ENCODE results near the gene LAMTOR2. TPM values are rescaled to one million over a fixed set of nuclear protein-coding genes. Genes with fewer than 3 reads are reported as not detected.

LAMTOR2 gene
- total RNA-seq, 4 donors from 2014 or later: 66.8 to 79.3 (median 73.1) TPM

GRCh38 chr1:156042828-156043227 is 11.8 kb upstream of the LAMTOR2 start:
- TF ChIP-seq EP300 (IDR thresholded peaks at IDR 0.05): no peak
- TF ChIP-seq, protein P1, sequence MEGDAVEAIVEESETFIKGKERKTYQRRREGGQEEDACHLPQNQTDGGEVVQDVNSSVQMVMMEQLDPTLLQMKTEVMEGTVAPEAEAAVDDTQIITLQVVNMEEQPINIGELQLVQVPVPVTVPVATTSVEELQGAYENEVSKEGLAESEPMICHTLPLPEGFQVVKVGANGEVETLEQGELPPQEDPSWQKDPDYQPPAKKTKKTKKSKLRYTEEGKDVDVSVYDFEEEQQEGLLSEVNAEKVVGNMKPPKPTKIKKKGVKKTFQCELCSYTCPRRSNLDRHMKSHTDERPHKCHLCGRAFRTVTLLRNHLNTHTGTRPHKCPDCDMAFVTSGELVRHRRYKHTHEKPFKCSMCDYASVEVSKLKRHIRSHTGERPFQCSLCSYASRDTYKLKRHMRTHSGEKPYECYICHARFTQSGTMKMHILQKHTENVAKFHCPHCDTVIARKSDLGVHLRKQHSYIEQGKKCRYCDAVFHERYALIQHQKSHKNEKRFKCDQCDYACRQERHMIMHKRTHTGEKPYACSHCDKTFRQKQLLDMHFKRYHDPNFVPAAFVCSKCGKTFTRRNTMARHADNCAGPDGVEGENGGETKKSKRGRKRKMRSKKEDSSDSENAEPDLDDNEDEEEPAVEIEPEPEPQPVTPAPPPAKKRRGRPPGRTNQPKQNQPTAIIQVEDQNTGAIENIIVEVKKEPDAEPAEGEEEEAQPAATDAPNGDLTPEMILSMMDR (IDR thresholded peaks at IDR 0.05): no peak
- TF ChIP-seq POLR2A (IDR thresholded peaks at IDR 0.05): no peak
- TF ChIP-seq POLR2AphosphoS5 (IDR thresholded peaks at IDR 0.05): no peak
- Histone ChIP-seq H3K4me1 (no peaks in the 10 kb centered on the region), H3K36me3 (peaks cover 0 to 91% of the 10 kb centered on the region in 2 donors), H3K4me3 (no peak overlapping the region), H3K9me3 (no peaks in the 10 kb centered on the region), H3K27me3 (no peaks in the 10 kb centered on the region), H3K27ac (no peak overlapping the region)
- ATAC-seq: no peak
- WGBS, 2 donors (ENCODE audit: low coverage in 1 of 2): 92 to 93% methylated on average over 3 of the region's 3 CpGs

DNA sequence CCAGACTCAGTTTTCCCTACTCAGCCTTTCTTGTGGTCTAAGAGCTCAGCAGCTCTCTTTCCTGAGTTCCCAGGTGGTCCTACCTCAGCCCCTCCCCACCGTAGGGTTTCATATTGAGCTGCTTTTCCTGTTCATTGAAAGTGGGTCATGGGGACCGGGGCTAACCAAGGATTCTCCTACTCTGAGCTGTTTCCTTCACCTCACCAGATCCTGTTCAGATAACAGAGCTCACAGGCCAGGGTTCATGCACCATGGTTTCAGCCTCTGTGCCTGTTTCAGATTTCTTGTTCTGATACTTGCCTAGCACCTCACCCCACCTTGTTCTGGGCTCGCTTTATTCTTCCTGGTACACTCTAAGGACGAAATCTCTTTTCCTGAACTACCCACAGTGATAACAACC is 9.5 kb upstream of the LAMTOR2 start:
- H3K27me3 ChIP-seq: no peaks in the 10 kb centered on the region
- WGBS, 2 donors (ENCODE audit: low coverage in 1 of 2): 93 to 96% methylated on average over 3 to 4 of the region's 4 CpGs
- H3K36me3 ChIP-seq: peaks cover 0 to 91% of the 10 kb centered on the region in 2 donors
- H3K9me3 ChIP-seq: no peaks in the 10 kb centered on the region
- H3K27ac ChIP-seq: no peak overlapping the region
- H3K4me3 ChIP-seq: no peak overlapping the region
- ATAC-seq: no peak
- H3K4me1 ChIP-seq: no peaks in the 10 kb centered on the region
- no peak for TF ChIP-seq POLR2AphosphoS5 (IDR thresholded peaks at IDR 0.05)
- TF ChIP-seq EP300 (IDR thresholded peaks at IDR 0.05): no peak
- TF ChIP-seq, protein P1 (IDR thresholded peaks at IDR 0.05): no peak
- TF ChIP-seq POLR2A (IDR thresholded peaks at IDR 0.05): no peak

DNA sequence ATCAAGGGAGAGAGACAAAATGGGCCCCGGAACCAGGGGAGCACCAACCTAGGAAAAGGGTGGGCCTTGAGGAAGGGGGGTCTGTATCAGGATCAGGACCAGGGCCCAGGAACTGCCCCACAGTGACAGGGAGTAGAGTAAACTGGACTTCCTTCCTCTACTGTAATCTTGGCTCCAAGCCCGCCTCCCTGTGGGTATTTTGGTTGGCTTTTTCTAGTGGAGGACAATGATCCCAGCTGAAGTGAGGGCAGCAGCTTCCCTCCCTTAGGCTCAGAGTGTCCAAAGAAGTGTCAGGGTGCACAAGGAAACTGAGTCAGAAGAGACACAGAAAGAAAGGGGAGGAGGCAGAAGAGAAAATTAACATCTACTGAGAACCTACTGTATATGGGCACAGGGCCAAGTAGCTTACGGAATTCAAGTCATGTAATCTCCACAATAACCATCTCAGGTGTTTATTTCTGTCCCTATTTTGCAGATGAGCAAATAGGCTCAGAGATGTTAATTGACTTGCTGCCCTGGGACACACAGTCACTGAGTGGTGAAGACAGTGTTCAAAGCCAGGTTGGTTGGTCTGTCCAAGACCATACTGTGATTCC is 5.8 kb upstream of the LAMTOR2 start:
- H3K27ac ChIP-seq: no peak overlapping the region
- 60 to 67% methylated on average over 1 of the region's 3 CpGs for WGBS, 2 donors (ENCODE audit: low coverage in 1 of 2)
- H3K36me3 ChIP-seq: peaks cover 0 to 68% of the 10 kb centered on the region in 2 donors
- TF ChIP-seq POLR2A (IDR thresholded peaks at IDR 0.05) (no peak), EP300 (IDR thresholded peaks at IDR 0.05) (no peak), POLR2AphosphoS5 (IDR thresholded peaks at IDR 0.05) (no peak)
- TF ChIP-seq, protein P1 (IDR thresholded peaks at IDR 0.05): no peak
- peaks cover 0 to 15% (median 0%) of the 10 kb centered on the region in 3 donors for H3K4me1 ChIP-seq
- H3K4me3 ChIP-seq: no peak overlapping the region
- no peaks in the 10 kb centered on the region for H3K9me3 ChIP-seq
- no peak for ATAC-seq
- no peaks in the 10 kb centered on the region for H3K27me3 ChIP-seq

GRCh38 chr1:156050376-156050775 is 4.2 kb upstream of the LAMTOR2 start:
- no peak overlapping the region for H3K27ac ChIP-seq
- H3K9me3 ChIP-seq: no peaks in the 10 kb centered on the region
- 36 to 75% methylated on average over 2 of the region's 4 CpGs for WGBS, 2 donors (ENCODE audit: low coverage in 1 of 2)
- no peak for TF ChIP-seq EP300 (IDR thresholded peaks at IDR 0.05)
- TF ChIP-seq POLR2AphosphoS5 (IDR thresholded peaks at IDR 0.05): no peak
- TF ChIP-seq, protein P1 (IDR thresholded peaks at IDR 0.05): no peak
- TF ChIP-seq POLR2A (IDR thresholded peaks at IDR 0.05): no peak
- H3K4me1 ChIP-seq: peaks cover 0 to 18% (median 2%) of the 10 kb centered on the region in 3 donors
- H3K36me3 ChIP-seq: peaks cover 0 to 52% of the 10 kb centered on the region in 2 donors
- no peaks in the 10 kb centered on the region for H3K27me3 ChIP-seq
- H3K4me3 ChIP-seq: no peak overlapping the region
- no peak for ATAC-seq

Data from gastroesophageal sphincter (tissue), 4 donors.